Smooth muscle cell (in vitro differentiated cells): Measurements from ENCODE around the gene TENM3. TPM values are rescaled to one million over a fixed set of nuclear protein-coding genes. Genes with fewer than 3 reads are reported as not detected.

Experiments used
- DNase-seq: peaks from one replicate; lab custom pipeline; 2025; ENCODE audit not compliant: unreplicated experiment; lab: John Stamatoyannopoulos, UW
- H2AFZ ChIP-seq: fragments of 200-600 bp; sonication (generic); 2 replicates; pipeline ENCODE4 v1.6.0; 2016; ENCODE audit warnings: antibody characterized with exemption, low read depth, mild to moderate bottlenecking
- H3F3A ChIP-seq: fragments of 200-600 bp; sonication (generic); 2 replicates; pipeline ENCODE4 v1.6.0; 2017; ENCODE audit warnings: antibody characterized with exemption, low read depth
- H3K27ac ChIP-seq: fragments of 200-600 bp; sonication (generic); 2 replicates; pipeline ENCODE4 v1.5.1; 2016; ENCODE audit warnings: low read depth, mild to moderate bottlenecking
- H3K27me3 ChIP-seq: fragments of 200-600 bp; sonication (generic); 2 replicates; pipeline ENCODE4 v1.6.1; 2016; ENCODE audit warnings: low read depth, mild to moderate bottlenecking
- H3K36me3 ChIP-seq: fragments of 200-600 bp; sonication (generic); 2 replicates; pipeline ENCODE4 v1.5.1; 2016; ENCODE audit warnings: low read depth
- H3K4me1 ChIP-seq: fragments of 200-600 bp; sonication (generic); 2 replicates; pipeline ENCODE4 v1.5.1; 2016; ENCODE audit warnings: low read depth
- H3K4me2 ChIP-seq: fragments of 200-600 bp; sonication (generic); 2 replicates; pipeline ENCODE4 v1.6.0; 2016; ENCODE audit warnings: mild to moderate bottlenecking
- H3K4me3 ChIP-seq: fragments of 200-600 bp; sonication (generic); 2 replicates; pipeline ENCODE4 v1.5.1; 2016; ENCODE audit warnings: mild to moderate bottlenecking
- H3K79me2 ChIP-seq: fragments of 200-600 bp; sonication (generic); 2 replicates; pipeline ENCODE4 v1.6.0; 2016; ENCODE audit warnings: low read depth, mild to moderate bottlenecking
- H3K9ac ChIP-seq: fragments of 200-600 bp; sonication (generic); 2 replicates; pipeline ENCODE4 v1.6.0; 2016; ENCODE audit warnings: low read depth
- H3K9me3 ChIP-seq: fragments of 200-600 bp; sonication (generic); replicated peaks from 2 replicates; pipeline ENCODE4 v1.5.1; 2016; ENCODE audit warnings: low read depth
- H4K20me1 ChIP-seq: fragments of 200-600 bp; sonication (generic); 2 replicates; pipeline ENCODE4 v1.6.0; 2016; ENCODE audit warnings: low read depth
- CTCF ChIP-seq: fragments of 200-600 bp; sonication (generic); IDR thresholded peaks from 2 replicates; pipeline ENCODE4 v1.5.1; 2017; ENCODE audit warnings: borderline replicate concordance, mild to moderate bottlenecking, antibody characterized with exemption; ENCODE audit not compliant: insufficient read depth, poor library complexity, severe bottlenecking
- WGBS: methylation state at CpG from one replicate; pipeline ENCODE4 v1.1.7; 2016; ENCODE audit warnings: low lambda C conversion rate; 5-methylcytosine and 5-hydroxymethylcytosine counted together
- polyA plus RNA-seq: library from polyadenylated mRNA; unstranded; fragments of >200 nt; fragmentation: Nextera tagmentation; extraction: Ambion mirVana; gene quantifications from 2 replicates; pipeline ENCODE4 v1.2.1, GENCODE V29; 2016
- total RNA-seq: library from RNA; depleted of rRNA; stranded (reverse); fragments of >200 nt; gene quantifications from 2 replicates; pipeline ENCODE4 v1.2.3, GENCODE V29; 2014

Gene TENM3
- total and polyA plus RNA-seq, 2 experiments from 2014 or later = 46.9 to 295 TPM

DNA sequence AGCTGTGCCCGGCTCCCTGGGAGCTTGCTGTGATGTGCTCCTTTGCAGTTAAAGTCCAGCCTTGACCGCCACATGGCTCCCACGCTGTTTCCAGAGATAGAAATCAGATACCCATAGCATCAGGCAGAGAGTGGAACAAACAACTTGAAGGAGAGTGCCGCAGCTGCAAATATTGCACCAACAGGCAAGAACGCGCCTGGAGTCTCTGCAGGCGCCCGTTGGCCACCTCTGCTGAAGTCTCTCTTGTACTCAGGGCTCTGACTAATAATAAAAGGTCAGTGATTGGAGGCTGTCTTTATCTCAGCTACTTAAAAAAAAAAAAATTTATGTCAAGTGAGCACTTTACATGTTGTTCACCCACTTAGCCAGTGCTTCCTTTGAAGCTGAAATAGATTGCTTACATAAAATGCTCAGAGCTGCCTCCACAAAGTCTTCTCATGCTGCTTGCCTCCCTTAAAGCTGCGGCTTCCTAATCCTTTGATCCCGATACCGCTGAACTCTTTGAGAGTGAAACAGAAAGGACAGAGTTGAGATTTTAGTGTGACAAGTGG lies 30.9 kb upstream of the TENM3 start:
- no peak for TF ChIP-seq CTCF
- H3K9me3 ChIP-seq = no peaks in the 10 kb centered on the region
- peaks cover 4% of the 10 kb centered on the region for H4K20me1 ChIP-seq
- H3K27ac ChIP-seq = peak overlapping the region; percentile 88
- no peak overlapping the region for H2AFZ ChIP-seq
- peak overlapping the region; percentile 34 for H3K9ac ChIP-seq
- peaks cover 49% of the 10 kb centered on the region for H3K79me2 ChIP-seq
- H3K4me1 ChIP-seq = peaks cover 53% of the 10 kb centered on the region
- peaks cover 37% of the 10 kb centered on the region for H3F3A ChIP-seq
- 2% methylated on average over 11 of the region's 11 CpGs for WGBS
- peak overlapping the region; percentile 82 for H3K4me2 ChIP-seq
- no peaks in the 10 kb centered on the region for H3K36me3 ChIP-seq
- H3K27me3 ChIP-seq = no peaks in the 10 kb centered on the region
- H3K4me3 ChIP-seq = peak overlapping the region; percentile 36
- no peak for DNase-seq

GRCh38 chr4:182213004-182213403 lies 30.2 kb upstream of the TENM3 start:
- H3F3A ChIP-seq = peaks cover 31% of the 10 kb centered on the region
- peaks cover 45% of the 10 kb centered on the region for H3K4me1 ChIP-seq
- no peaks in the 10 kb centered on the region for H3K36me3 ChIP-seq
- no peaks in the 10 kb centered on the region for H3K27me3 ChIP-seq
- peaks cover 56% of the 10 kb centered on the region for H3K79me2 ChIP-seq
- peak overlapping the region; percentile 82 for H3K4me2 ChIP-seq
- no peak for DNase-seq
- H3K4me3 ChIP-seq = peak overlapping the region; percentile 36
- H3K27ac ChIP-seq = peak overlapping the region; percentile 88
- TF ChIP-seq CTCF = no peak
- peaks cover 4% of the 10 kb centered on the region for H4K20me1 ChIP-seq
- 5% methylated on average over 1 of the region's 1 CpG for WGBS
- no peaks in the 10 kb centered on the region for H3K9me3 ChIP-seq
- peak overlapping the region; percentile 34 for H3K9ac ChIP-seq
- H2AFZ ChIP-seq = no peak overlapping the region

DNA sequence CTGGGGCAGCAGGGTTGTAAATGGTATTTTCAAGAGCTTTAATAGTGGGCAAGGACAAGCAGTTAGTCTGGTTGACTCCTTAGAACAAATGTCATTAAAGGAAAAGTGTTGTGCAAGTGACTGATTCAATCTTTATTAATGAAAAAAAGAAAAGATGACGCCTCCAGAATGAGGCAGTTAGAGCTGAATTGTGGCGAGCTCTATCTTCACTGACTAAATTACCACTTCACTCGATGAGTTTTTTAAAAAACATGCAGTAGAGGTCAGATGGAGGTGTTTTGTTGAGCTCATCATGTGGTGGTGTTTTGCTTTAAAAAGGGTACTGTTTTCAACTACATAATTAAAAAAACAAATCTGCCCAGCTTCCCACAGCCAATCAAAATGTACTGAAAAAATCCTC lies 28.1 kb upstream of the TENM3 start:
- no peaks in the 10 kb centered on the region for H3K36me3 ChIP-seq
- no peaks in the 10 kb centered on the region for H3K27me3 ChIP-seq
- H3K4me1 ChIP-seq = peaks cover 38% of the 10 kb centered on the region
- H3K4me3 ChIP-seq = no peak overlapping the region
- peaks cover 17% of the 10 kb centered on the region for H3F3A ChIP-seq
- H3K4me2 ChIP-seq = peak overlapping the region; percentile 54
- no peaks in the 10 kb centered on the region for H3K9me3 ChIP-seq
- H3K79me2 ChIP-seq = peaks cover 57% of the 10 kb centered on the region
- no peak for DNase-seq
- peak overlapping the region; percentile 1 for H3K9ac ChIP-seq
- peak overlapping the region; percentile 88 for H3K27ac ChIP-seq
- 14% methylated on average over 3 of the region's 3 CpGs for WGBS
- H2AFZ ChIP-seq = no peak overlapping the region
- TF ChIP-seq CTCF = no peak
- H4K20me1 ChIP-seq = peaks cover 4% of the 10 kb centered on the region

- H3K9me3 ChIP-seq = no peaks in the 10 kb centered on the region
These were observed 27.2 kb upstream of the TENM3 start for GRCh38 chr4:182216005-182216404.

More at GRCh38 chr4:182216005-182216404, 27.2 kb upstream of the TENM3 start:
- DNase-seq = no peak
- Histone ChIP-seq H3F3A (peaks cover 17% of the 10 kb centered on the region), H3K27ac (peak overlapping the region; percentile 88), H3K4me2 (peak overlapping the region; percentile 54), H4K20me1 (peaks cover 4% of the 10 kb centered on the region), H3K27me3 (no peaks in the 10 kb centered on the region), H3K9ac (no peak overlapping the region), H3K4me1 (peaks cover 37% of the 10 kb centered on the region), H3K79me2 (peaks cover 56% of the 10 kb centered on the region), H3K4me3 (no peak overlapping the region), H2AFZ (no peak overlapping the region), H3K36me3 (no peaks in the 10 kb centered on the region)
- TF ChIP-seq CTCF = no peak
- WGBS = 75% methylated on average over 5 of the region's 5 CpGs
